MG63 (cell line): ENCODE measurements around the gene ENG. TPM values are rescaled to one million over a fixed set of nuclear protein-coding genes. Genes with fewer than 3 reads are reported as not detected.

Experiments used
- DNase-seq: peaks from one replicate; pipeline ENCODE4 v3.0.0-alpha.2; 2020
- H3K27me3 ChIP-seq: fragments of 250-450 bp; sonication (Bioruptor Pico); 2 replicates; pipeline ENCODE4 v1.5.1; 2020; ENCODE audit warnings: mild to moderate bottlenecking, moderate library complexity
- H3K36me3 ChIP-seq: fragments of 250-450 bp; sonication (Bioruptor Pico); 2 replicates; pipeline ENCODE4 v1.5.1; 2020; ENCODE audit warnings: mild to moderate bottlenecking, moderate library complexity
- H3K4me3 ChIP-seq: fragments of 250-450 bp; sonication (Bioruptor Pico); 2 replicates; pipeline ENCODE4 v1.5.1; 2020; ENCODE audit warnings: mild to moderate bottlenecking, moderate library complexity
- H3K9me3 ChIP-seq: fragments of 250-450 bp; sonication (Bioruptor Pico); 2 replicates; pipeline ENCODE4 v1.5.1; 2020; ENCODE audit warnings: mild to moderate bottlenecking, moderate library complexity
- total RNA-seq: library from RNA; depleted of rRNA; stranded (reverse); fragments of >200 nt; shearing (Covaris generic); gene quantifications from 2 replicates; pipeline ENCODE4 v1.2.3, GENCODE V29; 2014; ENCODE audit warnings: low replicate concordance; rRNA removed

Gene ENG
- total RNA-seq, 1 experiment from 2014 or later, result 14.0 TPM

- no peaks in the 10 kb centered on the region for H3K36me3 ChIP-seq
- no peak for DNase-seq
- H3K4me3 ChIP-seq, result no peak overlapping the region
- H3K27me3 ChIP-seq, result no peaks in the 10 kb centered on the region
- H3K9me3 ChIP-seq, result no peaks in the 10 kb centered on the region
These were observed 85.4 kb downstream of the ENG start for GRCh38 chr9:127769101-127769500.

- Histone ChIP-seq H3K9me3 (no peaks in the 10 kb centered on the region), H3K27me3 (no peaks in the 10 kb centered on the region), H3K4me3 (no peak overlapping the region), H3K36me3 (no peaks in the 10 kb centered on the region)
- DNase-seq, result no peak
These were observed 85.8 kb downstream of the ENG start for GRCh38 chr9:127768698-127769097.

- H3K36me3 ChIP-seq, result no peaks in the 10 kb centered on the region
- DNase-seq, result no peak
- H3K4me3 ChIP-seq, result no peak overlapping the region
- H3K9me3 ChIP-seq, result no peaks in the 10 kb centered on the region
- no peaks in the 10 kb centered on the region for H3K27me3 ChIP-seq
These were observed 86.5 kb downstream of the ENG start for GRCh38 chr9:127767909-127768331.

- no peaks in the 10 kb centered on the region for H3K36me3 ChIP-seq
- H3K27me3 ChIP-seq, result no peaks in the 10 kb centered on the region
- DNase-seq, result no peak
- H3K9me3 ChIP-seq, result no peaks in the 10 kb centered on the region
- H3K4me3 ChIP-seq, result no peak overlapping the region
These were observed 87.0 kb downstream of the ENG start for GRCh38 chr9:127767410-127767809.

GRCh38 chr9:127765418-127765817, 89.0 kb downstream of the ENG start:
- Histone ChIP-seq H3K9me3 (no peaks in the 10 kb centered on the region), H3K36me3 (no peaks in the 10 kb centered on the region), H3K4me3 (no peak overlapping the region), H3K27me3 (no peaks in the 10 kb centered on the region)
- no peak for DNase-seq

Other genes with a start within 250 kb of the ENG start
- gene STXBP1, start 242.4 kb downstream of the ENG start, total RNA-seq, result 0.36 and 87.7 TPM in 2 replicates
- gene CFAP157, start 147.7 kb downstream of the ENG start, total RNA-seq, result not detected in 2 replicates
- gene PTRH1, start 139.0 kb downstream of the ENG start, total RNA-seq, result 15.9 and 26.7 TPM in 2 replicates
- gene TTC16, start 138.6 kb downstream of the ENG start, total RNA-seq, result not detected in 2 replicates
- 5.8 and 18.7 TPM in 2 replicates for gene TOR2A, start 119.4 kb downstream of the ENG start, total RNA-seq
- not detected in 2 replicates for gene SH2D3C, start 76.0 kb downstream of the ENG start, total RNA-seq
- 48.6 and 67.5 TPM in 2 replicates for gene CDK9, start 68.6 kb downstream of the ENG start, total RNA-seq
- gene FPGS, start 51.8 kb downstream of the ENG start, total RNA-seq, result 100 and 115 TPM in 2 replicates
- gene AK1, start 23.0 kb upstream of the ENG start, total RNA-seq, result 36.6 and 69.0 TPM in 2 replicates
- 40.5 and 47.3 TPM in 2 replicates for gene ST6GALNAC6, start 44.9 kb upstream of the ENG start, total RNA-seq
- 4.7 and 26.9 TPM in 2 replicates for gene ST6GALNAC4, start 62.4 kb upstream of the ENG start, total RNA-seq
- 0.13 TPM in 1 of 2 replicates, not detected in the other for gene PIP5KL1, start 76.1 kb upstream of the ENG start, total RNA-seq
- gene DPM2, start 83.2 kb upstream of the ENG start, total RNA-seq, result 23.3 and 38.9 TPM in 2 replicates
- 10.3 and 11.8 TPM in 2 replicates for gene EEIG1, start 126.3 kb upstream of the ENG start, total RNA-seq
- 6.4 and 10.7 TPM in 2 replicates for gene NAIF1, start 212.7 kb upstream of the ENG start, total RNA-seq
- 7.4 and 8.7 TPM in 2 replicates for gene SLC25A25, start 213.6 kb upstream of the ENG start, total RNA-seq